Endothelial cell of umbilical vein (primary cell): ENCODE results near the gene HEPHL1. TPM values are rescaled to one million over a fixed set of nuclear protein-coding genes. Genes with fewer than 3 reads are reported as not detected.

Source experiments
- BruUV-seq: library from RNA; stranded (reverse); fragments of 400-500 nt; replicated peaks from 2 replicates; lab custom pipeline; 2021; lab: Mats Ljungman, UMichigan
- CTCF ChIA-PET: fragments of 300-600, 350-600 bp; sonication (Branson Sonifier 250); formaldehyde crosslinking; loops from one replicate; lab custom pipeline; 2021; ENCODE audit warnings: antibody characterized with exemption, inconsistent platforms; lab: Charles Lee
- POLR2A ChIA-PET: fragments of 300-600, 350-600 bp; sonication (Branson Sonifier 250); formaldehyde crosslinking; loops from one replicate; lab custom pipeline; 2021; ENCODE audit warnings: antibody characterized with exemption, inconsistent platforms; lab: Charles Lee
- DNase-seq: peaks from one replicate; pipeline ENCODE4 v3.0.0-alpha.2; 2011; ENCODE audit warnings: low read depth, low spot score
- FAIRE-seq: peaks from 2 replicates; lab custom pipeline; 2011; peaks lifted over from hg19 to GRCh38; lab: Jason Lieb, UNC
- H2AFZ ChIP-seq: 2 replicates; pipeline ENCODE4 v1.6.0; 2012; ENCODE audit warnings: low read depth, low read length, control low read depth, inconsistent platforms
- H3K27ac ChIP-seq: 2 replicates; pipeline ENCODE4 v1.5.1; 2011; ENCODE audit warnings: low read depth, mild to moderate bottlenecking, control low read depth, low read length, moderate library complexity; ENCODE audit not compliant: insufficient read depth
- H3K27me3 ChIP-seq, 2 experiments: 2 replicates each; pipeline versions ENCODE4 v1.6.0 to v1.6.1; 2011; ENCODE audit warnings: low read length in 2 of 2, mixed read lengths in 1 of 2; ENCODE audit not compliant: control insufficient read depth in 2 of 2, insufficient read depth in 2 of 2
- H3K36me3 ChIP-seq, 2 experiments: 2 replicates in 1 of 2; 3 replicates in 1 of 2; pipeline ENCODE4 v1.5.1; 2011; ENCODE audit warnings: low read length in 2 of 2, mild to moderate bottlenecking in 1 of 2, moderate library complexity in 1 of 2; ENCODE audit not compliant: control insufficient read depth in 2 of 2, insufficient read depth in 2 of 2; ENCODE audit errors: extremely low read depth in 1 of 2
- H3K4me1 ChIP-seq: 3 replicates; pipeline ENCODE4 v1.5.1; 2011; ENCODE audit warnings: mild to moderate bottlenecking, low read length; ENCODE audit not compliant: control insufficient read depth, insufficient read depth; ENCODE audit errors: extremely low read depth
- H3K4me2 ChIP-seq: 2 replicates; pipeline ENCODE4 v1.6.1; 2011; ENCODE audit warnings: low read length, control low read depth, mixed read lengths; ENCODE audit not compliant: insufficient read depth
- H3K4me3 ChIP-seq, 3 experiments: fragments of 200-600 bp in 1 of 3; sonication (generic), shearing (Covaris generic) in 1 of 3; replicated peaks in 1 of 3; 2 replicates each; pipeline ENCODE4 v1.5.1; 2011 to 2016; ENCODE audit warnings: control low read depth in 3 of 3, low read length in 3 of 3, mild to moderate bottlenecking in 2 of 3, inconsistent platforms in 1 of 3, low read depth in 1 of 3, moderate library complexity in 1 of 3; ENCODE audit not compliant: insufficient read depth in 1 of 3
- H3K79me2 ChIP-seq: 2 replicates; pipeline ENCODE4 v1.6.0; 2012; ENCODE audit warnings: low read length, inconsistent platforms; ENCODE audit not compliant: control insufficient read depth, insufficient read depth
- H3K9ac ChIP-seq: replicated peaks from 2 replicates; pipeline ENCODE3; 2011; ENCODE audit warnings: low read length, control low read depth; ENCODE audit not compliant: insufficient read depth; ENCODE audit errors: extremely low read depth
- H3K9me1 ChIP-seq: replicated peaks from 3 replicates; pipeline ENCODE4 v1.6.0; 2011; ENCODE audit warnings: mild to moderate bottlenecking, low read length; ENCODE audit not compliant: control insufficient read depth, insufficient read depth; ENCODE audit errors: extremely low read depth
- H3K9me3 ChIP-seq: replicated peaks from 2 replicates; pipeline ENCODE4 v1.5.1; 2012; ENCODE audit warnings: low read length, inconsistent platforms; ENCODE audit not compliant: control insufficient read depth, insufficient read depth
- H4K20me1 ChIP-seq: replicated peaks from 2 replicates; pipeline ENCODE3; 2011; ENCODE audit warnings: mild to moderate bottlenecking, low read length; ENCODE audit not compliant: control insufficient read depth, insufficient read depth; ENCODE audit errors: extremely low read depth
- CTCF ChIP-seq, 2 donors: IDR thresholded peaks; 1 replicate in 1 of 2; 2 replicates in 1 of 2; pipeline ENCODE4 v1.5.1; 2011; ENCODE audit warnings: low read length in 2 of 2, mild to moderate bottlenecking in 2 of 2, moderate library complexity in 2 of 2, control low read depth in 1 of 2, inconsistent platforms in 1 of 2, low read depth in 1 of 2; ENCODE audit not compliant: insufficient read depth in 1 of 2; ENCODE audit errors: extremely low read depth in 1 of 2
- EZH2 ChIP-seq: IDR thresholded peaks from 2 replicates; pipeline ENCODE4 v1.6.1; 2012; ENCODE audit warnings: borderline replicate concordance, low read depth, mild to moderate bottlenecking, moderate library complexity, low read length, inconsistent platforms; ENCODE audit not compliant: severe bottlenecking
- FOS ChIP-seq: IDR thresholded peaks from 2 replicates; pipeline ENCODE4 v1.6.1; 2011; ENCODE audit warnings: mild to moderate bottlenecking, low read length, moderate library complexity, borderline replicate concordance; ENCODE audit not compliant: insufficient read depth
- GATA2 ChIP-seq: IDR thresholded peaks from 2 replicates; pipeline ENCODE4 v1.7.0; 2011; ENCODE audit warnings: low read depth, mild to moderate bottlenecking, moderate library complexity, mixed read lengths, low read length; ENCODE audit not compliant: insufficient read length, insufficient read depth
- JUN ChIP-seq: IDR thresholded peaks from 2 replicates; pipeline ENCODE4 v1.6.1; 2011; ENCODE audit warnings: borderline replicate concordance, low read depth; ENCODE audit not compliant: insufficient read length, insufficient read depth
- MAX ChIP-seq: IDR thresholded peaks from 2 replicates; pipeline ENCODE4 v1.6.1; 2011; ENCODE audit not compliant: insufficient read depth, insufficient read length
- MYC ChIP-seq: IDR thresholded peaks from one replicate; pipeline ENCODE4 v1.6.1; 2011; ENCODE audit warnings: mild to moderate bottlenecking, low read depth, low read length
- POLR2A ChIP-seq: IDR thresholded peaks from 2 replicates; pipeline ENCODE4 v1.6.1; 2012; ENCODE audit warnings: low read depth, mild to moderate bottlenecking, control low read depth, low read length
- POLR2AphosphoS5 ChIP-seq: IDR thresholded peaks from 2 replicates; pipeline ENCODE4 v1.6.1; 2012; ENCODE audit warnings: low read depth, mild to moderate bottlenecking, control low read depth, low read length, moderate library complexity; ENCODE audit not compliant: insufficient read depth
- dilution Hi-C: fragments of 300-500 bp; cut with MboI; formaldehyde crosslinking; loops from one replicate; pipeline ENCODE4 v1.15.0; 2019; ENCODE audit warnings: low sequenced_read_pairs; ENCODE audit not compliant: extremely low pct_ligation_motif_present
- intact Hi-C: fragments of 100-400 bp; cut with micrococcal nuclease; formaldehyde crosslinking; loops from one replicate; pipeline ENCODE4 v1.10.0; 2022
- polyA plus RNA-seq, 4 experiments: library from polyadenylated mRNA; depleted of rRNA in 3 of 4; stranded (reverse) in 3 of 4; unstranded in 1 of 4; fragments of >200 nt; gene quantifications; 2 replicates each; pipeline versions ENCODE4 v1.2.1 to v1.2.3, GENCODE V29; 2011 to 2012; ENCODE audit warnings: missing spikeins in 1 of 4
- total RNA-seq: library from RNA; stranded (reverse); gene quantifications from 2 replicates; pipeline ENCODE4 v1.2.3, GENCODE V29; 2021

HEPHL1 gene
- total and polyA plus RNA-seq, 2 donors (not counting 3 experiments of a cell fraction or from before 2014, with no cell fraction given), result not detected

DNA sequence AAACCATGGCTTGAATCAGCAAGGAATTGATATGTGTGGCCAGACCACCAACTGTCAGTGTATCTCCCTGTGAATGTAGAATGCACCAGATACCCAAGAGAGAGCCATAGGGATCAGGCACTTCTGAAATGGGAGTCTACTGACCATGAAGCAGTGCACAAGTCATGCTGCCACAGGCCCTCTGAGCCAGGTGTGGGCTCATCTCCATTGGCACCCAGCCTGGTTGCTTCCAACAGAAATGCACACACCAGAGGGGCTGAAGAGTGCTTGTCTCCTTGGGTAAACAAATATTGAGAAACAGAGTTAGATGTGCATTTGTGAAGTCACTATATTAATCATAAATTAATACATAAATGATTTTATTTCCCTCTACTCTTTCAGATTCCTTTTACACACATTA is 79.1 kb downstream of the HEPHL1 start:
- CTCF ChIA-PET, result no interaction called here

More for the DNA sequence above, 79.1 kb downstream of the HEPHL1 start:
- H4K20me1 ChIP-seq, result no peaks in the 10 kb centered on the region
- no peak overlapping the region for H3K9ac ChIP-seq
- POLR2A ChIA-PET, result no interaction called here
- no peak overlapping the region for H3K4me2 ChIP-seq
- H3K4me1 ChIP-seq, result no peaks in the 10 kb centered on the region
- no peaks in the 10 kb centered on the region for H3K9me3 ChIP-seq
- H2AFZ ChIP-seq, result no peak overlapping the region
- no TSS peak for BruUV-seq
- no peaks in the 10 kb centered on the region for H3K36me3 ChIP-seq
- TF ChIP-seq FOS (no peak), POLR2AphosphoS5 (no peak), CTCF (IDR thresholded peaks at IDR 0.05; ENCODE audit: extremely low read depth in 1 of 2, insufficient read depth in 1 of 2, low read depth in 1 of 2, low read length in 2 of 2) (no peak), JUN (no peak), MYC (no peak), EZH2 (no peak), GATA2 (no peak), MAX (no peak), POLR2A (no peak)
- no peak overlapping the region for H3K4me3 ChIP-seq
- no peak overlapping the region for H3K27ac ChIP-seq
- dilution Hi-C loops (no loop called here), intact Hi-C loops (no loop called here)
- DNase-seq (no peak), FAIRE-seq (no peak)
- no peaks in the 10 kb centered on the region for H3K9me1 ChIP-seq
- no peaks in the 10 kb centered on the region for H3K27me3 ChIP-seq
- no peaks in the 10 kb centered on the region for H3K79me2 ChIP-seq
